Endothelial cell of umbilical vein (primary cell): ENCODE results near the gene XIRP1. TPM values are rescaled to one million over a fixed set of nuclear protein-coding genes. Genes with fewer than 3 reads are reported as not detected.

Source experiments
- BruUV-seq: library from RNA; stranded (reverse); fragments of 400-500 nt; replicated peaks from 2 replicates; lab custom pipeline; 2021; lab: Mats Ljungman, UMichigan
- CTCF ChIA-PET: fragments of 300-600, 350-600 bp; sonication (Branson Sonifier 250); formaldehyde crosslinking; loops from one replicate; lab custom pipeline; 2021; ENCODE audit warnings: antibody characterized with exemption, inconsistent platforms; lab: Charles Lee
- POLR2A ChIA-PET: fragments of 300-600, 350-600 bp; sonication (Branson Sonifier 250); formaldehyde crosslinking; loops from one replicate; lab custom pipeline; 2021; ENCODE audit warnings: antibody characterized with exemption, inconsistent platforms; lab: Charles Lee
- DNase-seq: peaks from one replicate; pipeline ENCODE4 v3.0.0-alpha.2; 2011; ENCODE audit warnings: low read depth, low spot score
- FAIRE-seq: peaks from 2 replicates; lab custom pipeline; 2011; peaks lifted over from hg19 to GRCh38; lab: Jason Lieb, UNC
- H2AFZ ChIP-seq: 2 replicates; pipeline ENCODE4 v1.6.0; 2012; ENCODE audit warnings: low read depth, low read length, control low read depth, inconsistent platforms
- H3K27ac ChIP-seq: 2 replicates; pipeline ENCODE4 v1.5.1; 2011; ENCODE audit warnings: low read depth, mild to moderate bottlenecking, control low read depth, low read length, moderate library complexity; ENCODE audit not compliant: insufficient read depth
- H3K27me3 ChIP-seq, 2 experiments: 2 replicates each; pipeline versions ENCODE4 v1.6.0 to v1.6.1; 2011; ENCODE audit warnings: low read length in 2 of 2, mixed read lengths in 1 of 2; ENCODE audit not compliant: control insufficient read depth in 2 of 2, insufficient read depth in 2 of 2
- H3K36me3 ChIP-seq, 2 experiments: 2 replicates in 1 of 2; 3 replicates in 1 of 2; pipeline ENCODE4 v1.5.1; 2011; ENCODE audit warnings: low read length in 2 of 2, mild to moderate bottlenecking in 1 of 2, moderate library complexity in 1 of 2; ENCODE audit not compliant: control insufficient read depth in 2 of 2, insufficient read depth in 2 of 2; ENCODE audit errors: extremely low read depth in 1 of 2
- H3K4me1 ChIP-seq: 3 replicates; pipeline ENCODE4 v1.5.1; 2011; ENCODE audit warnings: mild to moderate bottlenecking, low read length; ENCODE audit not compliant: control insufficient read depth, insufficient read depth; ENCODE audit errors: extremely low read depth
- H3K4me2 ChIP-seq: 2 replicates; pipeline ENCODE4 v1.6.1; 2011; ENCODE audit warnings: low read length, control low read depth, mixed read lengths; ENCODE audit not compliant: insufficient read depth
- H3K4me3 ChIP-seq, 3 experiments: fragments of 200-600 bp in 1 of 3; sonication (generic), shearing (Covaris generic) in 1 of 3; replicated peaks in 1 of 3; 2 replicates each; pipeline ENCODE4 v1.5.1; 2011 to 2016; ENCODE audit warnings: control low read depth in 3 of 3, low read length in 3 of 3, mild to moderate bottlenecking in 2 of 3, inconsistent platforms in 1 of 3, low read depth in 1 of 3, moderate library complexity in 1 of 3; ENCODE audit not compliant: insufficient read depth in 1 of 3
- H3K79me2 ChIP-seq: 2 replicates; pipeline ENCODE4 v1.6.0; 2012; ENCODE audit warnings: low read length, inconsistent platforms; ENCODE audit not compliant: control insufficient read depth, insufficient read depth
- H3K9ac ChIP-seq: replicated peaks from 2 replicates; pipeline ENCODE3; 2011; ENCODE audit warnings: low read length, control low read depth; ENCODE audit not compliant: insufficient read depth; ENCODE audit errors: extremely low read depth
- H3K9me1 ChIP-seq: replicated peaks from 3 replicates; pipeline ENCODE4 v1.6.0; 2011; ENCODE audit warnings: mild to moderate bottlenecking, low read length; ENCODE audit not compliant: control insufficient read depth, insufficient read depth; ENCODE audit errors: extremely low read depth
- H3K9me3 ChIP-seq: replicated peaks from 2 replicates; pipeline ENCODE4 v1.5.1; 2012; ENCODE audit warnings: low read length, inconsistent platforms; ENCODE audit not compliant: control insufficient read depth, insufficient read depth
- H4K20me1 ChIP-seq: replicated peaks from 2 replicates; pipeline ENCODE3; 2011; ENCODE audit warnings: mild to moderate bottlenecking, low read length; ENCODE audit not compliant: control insufficient read depth, insufficient read depth; ENCODE audit errors: extremely low read depth
- CTCF ChIP-seq, 2 donors: IDR thresholded peaks; 1 replicate in 1 of 2; 2 replicates in 1 of 2; pipeline ENCODE4 v1.5.1; 2011; ENCODE audit warnings: low read length in 2 of 2, mild to moderate bottlenecking in 2 of 2, moderate library complexity in 2 of 2, control low read depth in 1 of 2, inconsistent platforms in 1 of 2, low read depth in 1 of 2; ENCODE audit not compliant: insufficient read depth in 1 of 2; ENCODE audit errors: extremely low read depth in 1 of 2
- EZH2 ChIP-seq: IDR thresholded peaks from 2 replicates; pipeline ENCODE4 v1.6.1; 2012; ENCODE audit warnings: borderline replicate concordance, low read depth, mild to moderate bottlenecking, moderate library complexity, low read length, inconsistent platforms; ENCODE audit not compliant: severe bottlenecking
- FOS ChIP-seq: IDR thresholded peaks from 2 replicates; pipeline ENCODE4 v1.6.1; 2011; ENCODE audit warnings: mild to moderate bottlenecking, low read length, moderate library complexity, borderline replicate concordance; ENCODE audit not compliant: insufficient read depth
- GATA2 ChIP-seq: IDR thresholded peaks from 2 replicates; pipeline ENCODE4 v1.7.0; 2011; ENCODE audit warnings: low read depth, mild to moderate bottlenecking, moderate library complexity, mixed read lengths, low read length; ENCODE audit not compliant: insufficient read length, insufficient read depth
- JUN ChIP-seq: IDR thresholded peaks from 2 replicates; pipeline ENCODE4 v1.6.1; 2011; ENCODE audit warnings: borderline replicate concordance, low read depth; ENCODE audit not compliant: insufficient read length, insufficient read depth
- MAX ChIP-seq: IDR thresholded peaks from 2 replicates; pipeline ENCODE4 v1.6.1; 2011; ENCODE audit not compliant: insufficient read depth, insufficient read length
- MYC ChIP-seq: IDR thresholded peaks from one replicate; pipeline ENCODE4 v1.6.1; 2011; ENCODE audit warnings: mild to moderate bottlenecking, low read depth, low read length
- POLR2A ChIP-seq: IDR thresholded peaks from 2 replicates; pipeline ENCODE4 v1.6.1; 2012; ENCODE audit warnings: low read depth, mild to moderate bottlenecking, control low read depth, low read length
- POLR2AphosphoS5 ChIP-seq: IDR thresholded peaks from 2 replicates; pipeline ENCODE4 v1.6.1; 2012; ENCODE audit warnings: low read depth, mild to moderate bottlenecking, control low read depth, low read length, moderate library complexity; ENCODE audit not compliant: insufficient read depth
- dilution Hi-C: fragments of 300-500 bp; cut with MboI; formaldehyde crosslinking; loops from one replicate; pipeline ENCODE4 v1.15.0; 2019; ENCODE audit warnings: low sequenced_read_pairs; ENCODE audit not compliant: extremely low pct_ligation_motif_present
- intact Hi-C: fragments of 100-400 bp; cut with micrococcal nuclease; formaldehyde crosslinking; loops from one replicate; pipeline ENCODE4 v1.10.0; 2022
- polyA plus RNA-seq, 4 experiments: library from polyadenylated mRNA; depleted of rRNA in 3 of 4; stranded (reverse) in 3 of 4; unstranded in 1 of 4; fragments of >200 nt; gene quantifications; 2 replicates each; pipeline versions ENCODE4 v1.2.1 to v1.2.3, GENCODE V29; 2011 to 2012; ENCODE audit warnings: missing spikeins in 1 of 4
- total RNA-seq: library from RNA; stranded (reverse); gene quantifications from 2 replicates; pipeline ENCODE4 v1.2.3, GENCODE V29; 2021

Gene XIRP1
- total and polyA plus RNA-seq, 2 donors (not counting 3 experiments of a cell fraction or from before 2014, with no cell fraction given), result not detected

GRCh38 chr3:39193391-39193790 is 996 bp upstream of the XIRP1 start:
- H3K27me3 ChIP-seq, result peaks cover 0 to 5% of the 10 kb centered on the region in 2 experiments
- FAIRE-seq (no peak), DNase-seq (no peak)
- ChIA-PET CTCF (interaction anchor here (0.7 to 14.2 kb wide), 5 partner anchors 65 to 185 kb away, joined by 3 to 183 read pairs (median 117); partner anchors contain the start of genes GORASP1 and TTC21A), POLR2A (no interaction called here)
- no TSS peak for BruUV-seq
- no peak overlapping the region for H3K27ac ChIP-seq
- H3K4me2 ChIP-seq, result no peak overlapping the region
- H3K9me3 ChIP-seq, result no peaks in the 10 kb centered on the region
- H3K36me3 ChIP-seq, result no peaks in the 10 kb centered on the region
- H3K4me3 ChIP-seq, result no peak overlapping the region
- H3K4me1 ChIP-seq, result no peaks in the 10 kb centered on the region
- H3K79me2 ChIP-seq, result no peaks in the 10 kb centered on the region
- H4K20me1 ChIP-seq, result no peaks in the 10 kb centered on the region
- no peaks in the 10 kb centered on the region for H3K9me1 ChIP-seq
- TF ChIP-seq FOS (no peak), CTCF (IDR thresholded peaks at IDR 0.05; ENCODE audit: extremely low read depth in 1 of 2, insufficient read depth in 1 of 2, low read depth in 1 of 2, low read length in 2 of 2) (no peak), POLR2A (no peak), POLR2AphosphoS5 (no peak), EZH2 (no peak), GATA2 (no peak), JUN (no peak), MAX (no peak), MYC (no peak)
- dilution Hi-C loops, result loop anchor here (5.0 kb wide), 1 partner anchor 86 kb away; the partner anchor contains the start of genes GORASP1 and TTC21A
- no peak overlapping the region for H3K9ac ChIP-seq
- intact Hi-C loops, result no loop called here
- no peak overlapping the region for H2AFZ ChIP-seq
